ENCODE measurements around the gene SDC4. TPM values are rescaled to one million over a fixed set of nuclear protein-coding genes. Genes with fewer than 3 reads are reported as not detected.

The SDC4 gene
- total and polyA plus RNA-seq, 10 of the 15 experiments (the other 5 are each of a cell fraction or from before 2014, with no cell fraction given): 0.52 to 11.3 (median 1.4) TPM

- TF ChIP-seq ZNF384 (IDR thresholded peaks at IDR 0.05; ENCODE audit: borderline replicate concordance, low read depth, low read length): no peak
- no peak for TF ChIP-seq CREM (IDR thresholded peaks at IDR 0.05; ENCODE audit: low read depth)
- TF ChIP-seq ZBTB4 (CRISPR knock-in tag; IDR thresholded peaks at IDR 0.05): no peak
- no peak for TF ChIP-seq EED (IDR thresholded peaks at IDR 0.05; ENCODE audit: low read depth)
- TF ChIP-seq, protein P1, sequence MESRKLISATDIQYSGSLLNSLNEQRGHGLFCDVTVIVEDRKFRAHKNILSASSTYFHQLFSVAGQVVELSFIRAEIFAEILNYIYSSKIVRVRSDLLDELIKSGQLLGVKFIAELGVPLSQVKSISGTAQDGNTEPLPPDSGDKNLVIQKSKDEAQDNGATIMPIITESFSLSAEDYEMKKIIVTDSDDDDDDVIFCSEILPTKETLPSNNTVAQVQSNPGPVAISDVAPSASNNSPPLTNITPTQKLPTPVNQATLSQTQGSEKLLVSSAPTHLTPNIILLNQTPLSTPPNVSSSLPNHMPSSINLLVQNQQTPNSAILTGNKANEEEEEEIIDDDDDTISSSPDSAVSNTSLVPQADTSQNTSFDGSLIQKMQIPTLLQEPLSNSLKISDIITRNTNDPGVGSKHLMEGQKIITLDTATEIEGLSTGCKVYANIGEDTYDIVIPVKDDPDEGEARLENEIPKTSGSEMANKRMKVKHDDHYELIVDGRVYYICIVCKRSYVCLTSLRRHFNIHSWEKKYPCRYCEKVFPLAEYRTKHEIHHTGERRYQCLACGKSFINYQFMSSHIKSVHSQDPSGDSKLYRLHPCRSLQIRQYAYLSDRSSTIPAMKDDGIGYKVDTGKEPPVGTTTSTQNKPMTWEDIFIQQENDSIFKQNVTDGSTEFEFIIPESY (IDR thresholded peaks at IDR 0.05): no peak
Observed at GRCh38 chr20:45340951-45341350, 7.3 kb downstream of the SDC4 start (continued).

DNA sequence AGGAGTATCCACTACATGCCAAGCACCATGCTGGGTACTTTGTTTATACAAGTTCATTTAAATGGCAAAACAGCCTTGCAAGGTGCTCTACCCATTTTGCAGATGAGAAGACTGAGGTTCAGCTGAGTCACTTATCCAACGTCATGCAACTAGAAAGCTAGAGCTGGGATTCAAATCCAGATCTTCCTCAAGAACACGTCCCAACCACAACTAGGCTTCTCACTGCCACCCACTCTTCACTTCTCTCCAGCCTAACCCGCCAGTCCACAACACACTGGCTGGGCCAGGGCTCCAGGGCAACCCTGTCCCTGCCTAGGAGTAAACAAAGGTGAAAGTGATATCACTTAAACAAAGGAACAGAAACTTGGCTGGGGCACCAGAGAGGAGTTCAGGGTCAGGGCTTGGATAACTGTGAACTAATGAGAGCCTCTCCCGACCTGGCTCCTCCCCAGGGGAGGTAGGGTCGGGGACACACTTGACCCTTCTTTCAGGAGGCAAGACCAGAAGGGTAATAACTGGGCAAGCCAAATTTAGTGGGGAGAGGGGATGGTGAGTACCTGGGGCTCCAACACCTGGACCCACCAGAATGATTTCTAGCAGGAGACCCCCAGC is 7.9 kb downstream of the SDC4 start:
- FAIRE-seq (no peak), DNase-seq (ENCODE audit: low read depth, low spot score) (no peak), ATAC-seq (peak; percentile 79)
- H3K4me2 ChIP-seq (ENCODE audit: control insufficient read depth, insufficient read depth): no peak overlapping the region
- BruUV-seq (replicated peaks): no TSS peak
- in situ Hi-C loops (cut with MboI) (no loop called here), intact Hi-C loops (cut with micrococcal nuclease; ENCODE audit: unreplicated experiment) (no loop called here)
- no peaks in the 10 kb centered on the region for H3K27me3 ChIP-seq (replicated peaks in 1 of 2; ENCODE audit: control insufficient read depth in 2 of 2, insufficient read depth in 2 of 2, low read length in 1 of 2)
- RAD21 ChIA-PET (ENCODE audit: unreplicated experiment): no interaction called here
- H3K4me3 ChIP-seq: no peak overlapping the region
- no peaks in the 10 kb centered on the region for H3K9me3 ChIP-seq (replicated peaks; ENCODE audit: control insufficient read depth, insufficient read depth, low read length)
- CTCF ChIA-PET: interaction anchor here (1.2 kb wide), 1 partner anchor 50 kb away, joined by 3 read pairs; no protein-coding TSS in a partner anchor
- peaks cover 2% of the 10 kb centered on the region; the same call in 1 of the 2 replicates for H4K20me1 ChIP-seq (ENCODE audit: control insufficient read depth, insufficient read depth)
- SMC1A ChIA-PET (ENCODE audit: uncharacterized antibody, unreplicated experiment): no interaction called here
- H3K79me2 ChIP-seq (ENCODE audit: control insufficient read depth, insufficient read depth, low read length): no peaks in the 10 kb centered on the region
- POLR2A ChIA-PET: no interaction called here
- no peak overlapping the region for H2AFZ ChIP-seq (ENCODE audit: control insufficient read depth, low read depth, low read length)
- WGBS (ENCODE audit: insufficient coverage, insufficient replicate concordance, low lambda C conversion rate, missing lambda C conversion rate): 10% methylated on average over 5 of the region's 5 CpGs
- no peak overlapping the region for H3K9ac ChIP-seq (ENCODE audit: control insufficient read depth, insufficient read depth, low read length)
- H3K27ac ChIP-seq (ENCODE audit: control insufficient read depth, insufficient read depth): no peak overlapping the region
- H3K36me3 ChIP-seq (ENCODE audit: control insufficient read depth in 2 of 2, insufficient read depth in 2 of 2, low read length in 1 of 2): no peaks in the 10 kb centered on the region
- H3K4me1 ChIP-seq (ENCODE audit: control insufficient read depth, insufficient read depth, low read length): no peaks in the 10 kb centered on the region
- TF ChIP-seq, protein P2, sequence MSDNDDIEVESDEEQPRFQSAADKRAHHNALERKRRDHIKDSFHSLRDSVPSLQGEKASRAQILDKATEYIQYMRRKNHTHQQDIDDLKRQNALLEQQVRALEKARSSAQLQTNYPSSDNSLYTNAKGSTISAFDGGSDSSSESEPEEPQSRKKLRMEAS (IDR thresholded peaks at IDR 0.05; ENCODE audit: low read depth, low read length): no peak
- TF ChIP-seq EZH2 (IDR thresholded peaks at IDR 0.05; ENCODE audit: borderline replicate concordance, control insufficient read depth, low read depth, low read length): no peak
- no peak for TF ChIP-seq ZNF274 (IDR thresholded peaks at IDR 0.05; ENCODE audit: insufficient read depth, insufficient read length)
- no peak for TF ChIP-seq SIN3A (IDR thresholded peaks at IDR 0.05; ENCODE audit: low read depth, low read length)
- TF ChIP-seq MXI1 (IDR thresholded peaks at IDR 0.05; ENCODE audit: low read depth, low read length): no peak
- no peak for TF ChIP-seq HDGF (IDR thresholded peaks at IDR 0.05)
- TF ChIP-seq BACH1 (IDR thresholded peaks at IDR 0.05; ENCODE audit: borderline replicate concordance): no peak
- TF ChIP-seq, protein P3, sequence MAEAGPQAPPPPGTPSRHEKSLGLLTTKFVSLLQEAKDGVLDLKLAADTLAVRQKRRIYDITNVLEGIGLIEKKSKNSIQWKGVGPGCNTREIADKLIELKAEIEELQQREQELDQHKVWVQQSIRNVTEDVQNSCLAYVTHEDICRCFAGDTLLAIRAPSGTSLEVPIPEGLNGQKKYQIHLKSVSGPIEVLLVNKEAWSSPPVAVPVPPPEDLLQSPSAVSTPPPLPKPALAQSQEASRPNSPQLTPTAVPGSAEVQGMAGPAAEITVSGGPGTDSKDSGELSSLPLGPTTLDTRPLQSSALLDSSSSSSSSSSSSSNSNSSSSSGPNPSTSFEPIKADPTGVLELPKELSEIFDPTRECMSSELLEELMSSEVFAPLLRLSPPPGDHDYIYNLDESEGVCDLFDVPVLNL (IDR thresholded peaks at IDR 0.05; ENCODE audit: low read depth, low read length): no peak
- no peak for TF ChIP-seq JUNB (IDR thresholded peaks at IDR 0.05)
- TF ChIP-seq EP300 (IDR thresholded peaks at IDR 0.05; ENCODE audit: borderline replicate concordance in 1 of 2, control insufficient read depth in 1 of 2, low read depth in 2 of 2, low read length in 2 of 2): no peak
- TF ChIP-seq HDAC6 (IDR thresholded peaks at IDR 0.05; ENCODE audit: unreplicated experiment): no peak
- TF ChIP-seq MYB (IDR thresholded peaks at IDR 0.05; ENCODE audit: borderline replicate concordance, low read depth, low read length): no peak

All from GM12878 (cell line).